ENCODE data around the gene SDK2.
A peak's percentile ranks its signal among the peaks of the same experiment; 100 is the strongest.
"Not testable (repeated sequence)": the region's sequence is repeated elsewhere in the genome, so short reads cannot be mapped to it uniquely, and the experiment has no call there.

The SDK2 gene

GRCh38 chr17:73466704-73467433, 177.4 kb downstream of the SDK2 start:
- no peak for TF ChIP-seq POLR2A (IDR thresholded peaks at IDR 0.05; ENCODE audit: low read depth, low read length)
- FAIRE-seq: no peak
- DNase-seq (ENCODE audit: insufficient read length, low spot score): no peak

DNA sequence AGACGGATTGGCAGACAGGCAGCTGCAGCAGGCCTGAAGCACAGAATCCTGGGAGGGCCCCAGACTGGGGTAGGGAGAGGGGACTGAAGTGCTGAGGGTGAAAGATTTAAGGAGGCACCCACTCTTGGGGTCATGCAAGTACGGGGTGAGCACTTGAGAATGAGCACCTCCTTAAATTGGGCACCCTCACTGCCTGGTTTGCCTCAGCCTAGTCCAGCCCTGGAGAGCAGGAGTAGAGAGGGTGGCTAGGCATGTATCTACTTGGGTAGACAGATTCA, 178.4 kb downstream of the SDK2 start:
- FAIRE-seq: no peak
- TF ChIP-seq POLR2A (IDR thresholded peaks at IDR 0.05; ENCODE audit: low read depth, low read length): no peak
- no peak for DNase-seq (ENCODE audit: insufficient read length, low spot score)

DNA sequence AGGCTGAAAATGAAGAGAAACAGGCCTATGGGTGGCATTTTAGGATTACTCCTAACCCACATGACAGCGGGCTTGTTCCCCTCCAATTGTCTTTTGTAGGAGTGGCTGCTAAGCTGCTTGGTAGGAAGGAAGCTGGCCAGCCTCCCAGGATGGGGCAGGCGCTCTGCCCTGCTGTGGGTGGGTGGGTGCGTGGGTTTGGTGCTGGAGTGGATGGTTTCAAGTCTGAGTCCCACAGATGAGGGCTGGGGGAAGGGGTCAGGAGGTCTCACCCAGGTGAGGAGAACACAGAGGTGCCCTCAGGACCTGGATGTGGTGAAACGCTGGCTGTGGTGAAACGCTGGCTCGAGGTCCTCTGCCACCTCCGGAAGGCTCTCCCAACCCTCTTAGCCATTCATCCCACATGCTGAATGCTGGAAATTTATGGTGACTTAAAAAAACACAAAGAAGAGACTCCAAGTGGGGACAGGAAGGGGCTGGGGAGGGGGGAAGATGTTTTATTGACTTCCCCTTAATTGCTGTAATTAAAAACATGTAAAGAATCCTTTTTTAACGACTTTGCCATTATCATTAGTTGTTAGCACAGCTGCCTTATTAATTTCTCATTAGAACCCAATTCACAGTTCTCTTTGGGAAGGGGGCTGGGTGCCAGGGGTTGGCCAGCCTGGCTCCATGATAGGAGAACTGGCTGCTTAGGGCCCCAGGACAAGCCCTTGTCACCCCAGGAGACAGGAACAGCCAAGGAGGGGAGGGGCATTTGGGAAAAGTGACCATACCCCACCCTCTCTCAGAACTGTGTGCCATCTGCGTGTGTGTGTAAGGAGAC, 178.9 kb downstream of the SDK2 start:
- FAIRE-seq: no peak
- DNase-seq (ENCODE audit: insufficient read length, low spot score): no peak
- no peak for TF ChIP-seq POLR2A (IDR thresholded peaks at IDR 0.05; ENCODE audit: low read depth, low read length)

DNA sequence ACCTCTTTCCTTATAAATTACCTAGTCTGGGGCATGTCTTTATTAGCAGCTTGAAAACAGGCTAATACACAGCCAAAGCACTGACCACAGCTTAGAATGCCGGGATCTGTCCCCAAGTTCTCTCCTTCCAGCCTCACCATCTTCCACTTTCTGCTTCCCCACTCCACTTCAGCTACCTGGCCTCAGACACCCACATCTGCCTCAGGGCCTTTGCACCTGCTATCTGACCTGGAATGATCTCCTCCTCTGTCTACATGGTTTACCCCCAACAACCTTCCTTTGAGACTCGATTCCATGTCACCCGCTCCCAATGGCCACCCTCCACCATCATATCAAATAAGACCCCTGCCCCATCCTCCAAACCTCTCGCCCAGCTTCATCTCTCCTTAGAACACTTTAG, 179.8 kb downstream of the SDK2 start:
- no peak for TF ChIP-seq POLR2A (IDR thresholded peaks at IDR 0.05; ENCODE audit: low read depth, low read length)
- DNase-seq (ENCODE audit: insufficient read length, low spot score) (no peak), FAIRE-seq (no peak)

DNA sequence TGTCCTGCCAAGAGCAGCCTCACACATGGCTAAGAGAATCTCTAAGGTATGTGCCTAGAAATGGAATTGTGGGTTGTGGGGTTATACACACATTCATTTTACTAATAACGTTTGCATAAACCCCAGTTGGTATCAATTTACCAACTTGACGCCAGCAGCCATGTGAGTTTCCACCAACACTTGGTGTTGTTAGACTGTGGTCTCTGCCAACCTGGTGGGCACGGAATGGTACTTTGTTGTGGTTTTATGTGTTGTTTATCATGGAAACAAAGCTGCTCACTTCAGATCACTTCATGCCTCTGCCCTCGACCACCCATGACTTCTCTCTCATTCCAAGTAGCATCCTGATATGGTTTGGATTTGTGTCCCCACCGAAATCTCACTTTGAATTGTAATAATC, 180.4 kb downstream of the SDK2 start:
- no peak for FAIRE-seq
- TF ChIP-seq POLR2A (IDR thresholded peaks at IDR 0.05; ENCODE audit: low read depth, low read length): no peak

DNA sequence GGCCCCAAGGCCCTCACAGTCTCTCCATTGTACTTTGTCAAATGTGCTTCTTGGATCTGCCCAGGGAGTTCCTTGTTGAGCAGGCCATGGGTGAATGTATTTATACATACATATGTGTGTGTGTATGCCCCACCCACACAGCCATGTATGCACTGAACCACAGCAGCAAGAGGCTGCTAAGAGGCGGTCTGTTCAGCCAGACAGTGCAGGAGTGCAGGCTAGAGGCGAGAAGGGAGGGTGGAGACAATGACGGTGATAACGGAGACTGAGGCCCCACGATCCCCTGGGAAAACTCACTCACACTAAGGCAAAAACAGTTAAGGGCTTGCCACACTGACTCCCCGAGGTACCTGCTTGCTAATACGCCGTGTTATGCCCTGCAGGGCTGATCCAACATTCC, 181.4 kb downstream of the SDK2 start:
- no peak for DNase-seq (ENCODE audit: insufficient read length, low spot score)
- TF ChIP-seq POLR2A (IDR thresholded peaks at IDR 0.05; ENCODE audit: low read depth, low read length): no peak
- FAIRE-seq: no peak

More for the DNA sequence above, 180.4 kb downstream of the SDK2 start:
- no peak for DNase-seq (ENCODE audit: insufficient read length, low spot score)

DNA sequence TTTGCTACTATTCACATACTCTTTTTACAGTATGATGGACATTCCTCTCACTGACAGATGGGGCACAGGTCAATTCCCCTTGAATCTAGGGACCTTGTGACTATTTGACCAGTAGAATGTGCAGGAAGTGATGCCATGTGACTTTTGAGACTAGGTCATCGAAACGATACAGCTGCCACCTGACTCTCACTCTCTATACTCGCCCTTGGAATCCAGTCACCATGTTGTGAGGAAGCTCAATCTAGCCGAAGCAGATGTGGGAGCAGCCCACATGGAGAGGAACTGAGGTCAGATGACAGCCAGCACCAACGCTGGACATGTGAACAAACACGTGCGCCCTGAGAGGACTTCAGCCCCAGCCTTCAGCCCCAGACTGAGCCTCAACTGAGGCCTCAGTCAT, 184.3 kb downstream of the SDK2 start:
- no peak for FAIRE-seq
- DNase-seq (ENCODE audit: insufficient read length, low spot score): no peak
- TF ChIP-seq POLR2A (IDR thresholded peaks at IDR 0.05; ENCODE audit: low read depth, low read length): no peak

DNA sequence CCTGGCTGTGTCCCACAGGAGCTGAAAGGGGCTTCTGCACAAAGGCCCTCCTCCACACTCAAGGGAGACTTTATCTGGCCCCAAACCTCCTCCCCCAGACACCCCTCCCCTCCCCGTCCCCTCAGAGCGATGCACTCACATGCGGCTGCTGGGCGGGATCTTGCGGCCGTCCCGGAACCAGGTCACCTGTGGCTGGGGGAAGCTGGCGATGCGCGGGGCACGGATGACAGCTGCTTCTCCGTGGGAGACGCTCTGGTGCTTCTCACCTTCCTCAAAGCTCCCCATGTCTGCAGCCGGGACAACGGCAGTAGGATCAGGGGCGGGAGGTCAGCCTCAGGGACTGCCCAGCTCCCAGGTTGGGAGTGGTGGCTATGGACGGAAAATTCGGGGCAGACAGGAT, 188.5 kb downstream of the SDK2 start:
- DNase-seq (ENCODE audit: insufficient read length, low spot score) (no peak), FAIRE-seq (no peak)
- TF ChIP-seq POLR2A (IDR thresholded peaks at IDR 0.05; ENCODE audit: low read depth, low read length): no peak

DNA sequence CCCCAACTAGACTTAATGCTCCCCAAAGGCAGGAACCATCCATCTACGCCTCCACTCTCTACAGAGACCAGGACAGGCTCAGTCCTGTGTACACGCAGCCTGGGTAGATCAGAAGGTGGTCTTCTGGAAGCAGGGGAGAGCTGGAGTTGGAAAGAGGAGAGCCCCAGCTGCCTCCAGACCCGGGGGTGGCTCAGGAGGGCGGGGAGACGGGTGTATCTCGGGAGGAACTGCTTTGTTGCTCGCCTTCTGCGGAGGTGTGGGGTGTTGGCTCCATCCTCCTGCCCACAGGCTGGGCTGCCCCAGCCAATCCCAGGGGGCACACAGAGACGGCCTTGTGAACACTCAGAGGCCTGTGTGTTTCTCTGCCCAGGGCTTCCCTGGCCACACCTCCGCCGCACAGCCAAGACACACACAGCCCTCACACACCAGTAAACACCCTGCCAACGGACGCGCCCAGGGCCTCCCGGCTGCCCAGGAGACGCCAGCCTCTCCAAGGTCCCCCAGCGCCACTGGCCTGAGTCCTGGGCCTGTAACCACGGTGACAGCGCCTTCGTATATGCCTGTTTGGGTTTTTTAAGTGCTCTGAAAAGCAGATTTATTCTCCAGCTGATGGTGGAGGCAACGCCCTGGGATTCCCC, 189.1 kb downstream of the SDK2 start:
- TF ChIP-seq POLR2A (IDR thresholded peaks at IDR 0.05; ENCODE audit: low read depth, low read length): 0 out of 2 replicates have a peak, but pooled peaks have one; percentile 2
- FAIRE-seq (no peak), DNase-seq (ENCODE audit: insufficient read length, low spot score) (no peak)

DNA sequence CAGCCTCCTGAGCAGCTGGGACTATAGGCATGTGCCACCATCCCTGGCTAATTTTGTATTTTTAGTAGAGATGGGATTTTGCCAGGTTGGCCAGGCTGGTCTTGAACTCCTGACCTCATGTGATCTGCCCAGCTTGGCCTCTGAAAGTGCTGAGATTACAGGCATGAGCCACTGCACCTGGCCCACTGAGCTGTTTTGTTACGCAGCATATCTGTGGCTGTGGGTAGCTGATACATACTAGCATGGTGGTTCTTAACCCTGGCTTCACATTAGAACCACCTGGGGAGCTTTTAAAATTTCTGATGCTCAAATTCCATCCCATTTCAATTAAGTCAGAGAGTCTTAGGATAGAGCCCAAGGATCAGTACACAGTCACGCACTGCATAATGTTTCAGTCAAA, 190.8 kb downstream of the SDK2 start:
- not testable (repeated sequence) for FAIRE-seq; DNase-seq (ENCODE audit: insufficient read length, low spot score)

DNA sequence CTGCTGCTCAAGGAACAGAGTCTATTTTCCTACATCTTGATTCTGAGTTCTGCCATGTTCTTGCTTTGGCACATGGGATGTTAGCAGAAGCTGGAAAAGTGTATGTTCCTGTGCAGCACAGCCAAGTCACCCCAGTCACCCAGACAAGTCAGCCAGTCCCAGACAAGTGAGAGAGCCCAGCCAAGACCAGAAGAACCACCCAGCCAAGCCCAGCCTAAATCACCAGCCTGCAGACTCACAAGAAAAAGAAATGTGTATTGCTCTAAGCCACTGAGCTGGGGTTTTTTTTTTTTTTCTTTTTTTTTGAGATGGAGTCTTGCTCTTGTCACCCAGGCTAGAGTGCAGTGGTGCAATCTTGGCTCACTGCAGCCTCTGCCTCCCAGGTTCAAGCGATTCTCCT, 191.2 kb downstream of the SDK2 start:
- no peak for DNase-seq (ENCODE audit: insufficient read length, low spot score)
- FAIRE-seq: no peak
- no peak for TF ChIP-seq POLR2A (IDR thresholded peaks at IDR 0.05; ENCODE audit: low read depth, low read length)

DNA sequence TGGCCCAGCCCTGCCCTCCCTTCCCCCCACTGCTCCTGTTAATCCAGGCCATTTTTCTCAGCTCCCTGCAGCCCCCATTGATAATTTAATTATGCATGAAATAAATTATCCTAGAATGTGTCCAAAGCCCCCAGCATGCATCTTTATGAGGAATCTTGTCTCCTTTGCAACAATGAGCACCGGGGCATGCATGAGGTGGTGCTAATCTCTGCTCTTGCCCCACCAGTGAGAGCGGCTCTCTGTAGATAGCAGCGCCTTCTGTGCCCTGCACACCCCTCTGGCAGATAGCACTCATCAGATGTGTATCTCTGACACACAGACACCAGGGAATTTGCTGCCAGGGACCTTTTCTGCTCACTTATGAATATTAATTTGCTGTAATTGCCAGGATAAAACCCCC, 192.2 kb downstream of the SDK2 start:
- no peak for DNase-seq (ENCODE audit: insufficient read length, low spot score)
- no peak for TF ChIP-seq POLR2A (IDR thresholded peaks at IDR 0.05; ENCODE audit: low read depth, low read length)
- no peak for FAIRE-seq

DNA sequence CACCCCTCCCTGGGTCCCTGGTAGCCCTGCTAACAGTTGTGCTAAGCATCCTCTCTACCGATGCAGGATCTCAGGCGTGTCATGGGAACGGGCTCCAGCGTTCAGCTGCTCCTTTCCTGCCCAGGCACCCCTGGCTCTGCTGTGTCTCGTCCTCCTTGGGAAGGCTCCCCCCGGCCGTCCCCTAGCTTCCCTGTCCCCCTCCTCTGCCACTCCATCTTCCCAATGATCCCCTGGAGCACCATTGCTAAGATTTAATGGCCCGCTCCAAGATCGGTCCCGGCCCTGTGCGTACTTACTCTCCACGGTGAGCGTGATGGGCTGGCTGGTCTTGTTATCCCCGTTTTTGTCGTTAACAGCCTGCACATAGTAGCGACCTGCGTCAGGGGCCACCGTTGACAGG, 196.9 kb downstream of the SDK2 start:
- FAIRE-seq (no peak), DNase-seq (ENCODE audit: insufficient read length, low spot score) (no peak)
- TF ChIP-seq POLR2A (IDR thresholded peaks at IDR 0.05; ENCODE audit: low read depth, low read length): no peak

DNA sequence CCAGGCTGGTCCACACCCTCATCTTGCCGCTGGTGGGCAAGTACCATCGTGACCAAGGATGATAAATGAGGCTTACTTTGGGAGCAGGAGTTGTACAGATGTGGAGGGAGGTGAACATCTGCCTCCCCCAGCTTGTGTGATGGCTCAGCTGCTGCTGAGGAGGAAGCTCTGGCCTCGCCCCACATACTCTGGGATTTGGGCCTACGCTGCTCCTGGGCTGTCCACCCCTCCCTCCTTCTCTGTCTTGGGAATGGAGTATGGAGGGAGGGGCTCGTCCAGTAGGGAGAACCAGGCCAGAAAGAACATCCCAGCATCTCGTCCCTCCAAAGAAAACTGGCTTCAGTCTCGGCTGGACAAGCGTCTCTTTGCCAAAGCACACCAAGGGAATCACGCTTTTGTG, 197.6 kb downstream of the SDK2 start:
- no peak for FAIRE-seq
- DNase-seq (ENCODE audit: insufficient read length, low spot score): no peak
- TF ChIP-seq POLR2A (IDR thresholded peaks at IDR 0.05; ENCODE audit: low read depth, low read length): no peak

GRCh38 chr17:73445466-73445865, 198.8 kb downstream of the SDK2 start:
- DNase-seq (ENCODE audit: insufficient read length, low spot score): no peak
- TF ChIP-seq POLR2A (IDR thresholded peaks at IDR 0.05; ENCODE audit: low read depth, low read length): no peak
- no peak for FAIRE-seq
